ENCODE measurements around the gene USP5. TPM values are rescaled to one million over a fixed set of nuclear protein-coding genes. Genes with fewer than 3 reads are reported as not detected.

Gene USP5
- total RNA-seq, 1 experiment from 2014 or later = 107 TPM

- peaks cover 28% of the 10 kb centered on the region for H3K79me2 ChIP-seq (ENCODE audit: low read length)
- intact Hi-C loops (cut with micrococcal nuclease) = loop anchor here (5.0 kb wide), 1 partner anchor 61 kb away; the partner anchor contains the start of gene ATN1
- H3K9me2 ChIP-seq (replicated peaks; ENCODE audit: low read length) = no peaks in the 10 kb centered on the region
- peaks cover 23% of the 10 kb centered on the region for H4K20me1 ChIP-seq (ENCODE audit: low read length)
- CTCF ChIA-PET = no interaction called here
- 0 out of 2 replicates have a peak overlapping the region, but pooled peaks have one; percentile 9 for H3K27ac ChIP-seq (ENCODE audit: low read length)
- TF ChIP-seq CTCF (conservative IDR thresholded peaks at IDR 0.05; ENCODE audit: low read depth, low read length) = no peak
- no peak for TF ChIP-seq EZH2 (IDR thresholded peaks at IDR 0.05; ENCODE audit: low read length, unreplicated experiment)
- TF ChIP-seq EZH2phosphoT487 (IDR thresholded peaks at IDR 0.05; ENCODE audit: borderline replicate concordance, low read length) = no peak
- H3F3A ChIP-seq (ENCODE audit: low read length, unreplicated experiment) = no peaks in the 10 kb centered on the region
- peaks cover 30% of the 10 kb centered on the region for H3K4me1 ChIP-seq (ENCODE audit: insufficient read depth, low read length)
- peak overlapping the region; percentile 86 for H2AFZ ChIP-seq (ENCODE audit: low read length)
- no TSS peak for BruUV-seq (replicated peaks)
- peak overlapping the region; percentile 73 for H3K4me3 ChIP-seq (ENCODE audit: low read length)
- DNase-seq (no peak), ATAC-seq (no peak)
- POLR2A ChIA-PET (ENCODE audit: unreplicated experiment) = interaction anchor here (0.5 kb wide), 2 partner anchors 7 to 231 kb away, joined by 3 to 16 read pairs; partner anchors contain the start of gene LPAR5
- H3K9ac ChIP-seq (ENCODE audit: low read length) = 0 out of 2 replicates have a peak overlapping the region, but pooled peaks have one; percentile 20
- H3K9me3 ChIP-seq (ENCODE audit: low read length) = no peaks in the 10 kb centered on the region
- peaks cover 28% of the 10 kb centered on the region for H3K36me3 ChIP-seq (ENCODE audit: low read depth, low read length)
- peak overlapping the region; percentile 98 for H3K4me2 ChIP-seq (ENCODE audit: low read length)
- no peaks in the 10 kb centered on the region for H3K27me3 ChIP-seq (ENCODE audit: low read length)
Measured at GRCh38 chr12:6866163-6866919, 14.4 kb downstream of the USP5 start.

GRCh38 chr12:6866920-6867412 is 15.0 kb downstream of the USP5 start:
- 0 out of 2 replicates have a peak overlapping the region, but pooled peaks have one; percentile 20 for H3K9ac ChIP-seq (ENCODE audit: low read length)
- H4K20me1 ChIP-seq (ENCODE audit: low read length) = peaks cover 23% of the 10 kb centered on the region
- peak overlapping the region; percentile 86 for H2AFZ ChIP-seq (ENCODE audit: low read length)
- H3K9me3 ChIP-seq (ENCODE audit: low read length) = no peaks in the 10 kb centered on the region
- peaks cover 36% of the 10 kb centered on the region for H3K4me1 ChIP-seq (ENCODE audit: insufficient read depth, low read length)
- H3K27me3 ChIP-seq (ENCODE audit: low read length) = no peaks in the 10 kb centered on the region
- BruUV-seq (replicated peaks) = TSS peak; percentile 26
- H3K4me2 ChIP-seq (ENCODE audit: low read length) = peak overlapping the region; percentile 98
- peak overlapping the region; percentile 73 for H3K4me3 ChIP-seq (ENCODE audit: low read length)
- peaks cover 27% of the 10 kb centered on the region for H3K36me3 ChIP-seq (ENCODE audit: low read depth, low read length)
- H3K27ac ChIP-seq (ENCODE audit: low read length) = peak overlapping the region; percentile 9; the same call in 1 of the 2 replicates
- POLR2A ChIA-PET (ENCODE audit: unreplicated experiment) = interaction anchor here (0.5 to 0.7 kb wide), 3 partner anchors 8 to 231 kb away, joined by 3 to 16 read pairs (median 6); partner anchors contain the start of gene LPAR5
- TF ChIP-seq CTCF (conservative IDR thresholded peaks at IDR 0.05; ENCODE audit: low read depth, low read length) (no peak), EZH2phosphoT487 (IDR thresholded peaks at IDR 0.05; ENCODE audit: borderline replicate concordance, low read length) (no peak), EZH2 (IDR thresholded peaks at IDR 0.05; ENCODE audit: low read length, unreplicated experiment) (no peak)
- H3F3A ChIP-seq (ENCODE audit: low read length, unreplicated experiment) = peaks cover 2% of the 10 kb centered on the region
- H3K79me2 ChIP-seq (ENCODE audit: low read length) = peaks cover 28% of the 10 kb centered on the region
- DNase-seq (peak; percentile 24), ATAC-seq (peak; percentile 32)
- CTCF ChIA-PET = no interaction called here
- H3K9me2 ChIP-seq (replicated peaks; ENCODE audit: low read length) = no peaks in the 10 kb centered on the region
- intact Hi-C loops (cut with micrococcal nuclease) = loop anchor here (5.0 kb wide), 1 partner anchor 60 kb away; the partner anchor contains the start of gene ATN1

Data from PC-3 (cell line).